Activated T-cell treated with anti-CD3 and anti-CD28 coated beads for 1 hour (primary cell): ENCODE data around the gene GPR84.

ENCODE experiments used
- DNase-seq: peaks from one replicate; pipeline ENCODE4 v3.0.0-alpha.2; 2020; ENCODE audit warnings: low read depth

Gene GPR84

GRCh38 chr12:54324617-54325441, 39.5 kb downstream of the GPR84 start, which contains the start of gene COPZ1:
Gene COPZ1 (plus strand): TSS chr12:54325131. CDS start chr12:54325164, 33 bp downstream.
- peak; percentile 83 for DNase-seq

- DNase-seq: no peak
Measured at GRCh38 chr12:54321363-54321762, 42.9 kb downstream of the GPR84 start.
